Activated T-helper 1 cell treated with anti-CD3 and anti-CD28 coated beads, Interleukin-12 subunit alpha, Interleukin-12 subunit beta, Interleukin-2, Interleukin-4 antibody, amounts not matched to agents 30 ng/mL and 10 ng/mL and 1 ng/mL, durations not matched to agents 14 hours and 24 hours and 36 hours (primary cell): Measurements from ENCODE around the gene RPS19BP1. TPM values are rescaled to one million over a fixed set of nuclear protein-coding genes. Genes with fewer than 3 reads are reported as not detected.
"Not testable (repeated sequence)": the region's sequence is repeated elsewhere in the genome, so short reads cannot be mapped to it uniquely, and the experiment has no call there.

Experiments used
- DNase-seq: peaks from one replicate; pipeline ENCODE4 v3.0.0; 2021; ENCODE audit warnings: low spot score
- H3K27ac Mint-ChIP-seq: one replicate; pipeline ENCODE4 v1.8.0; 2021; ENCODE audit warnings: mild to moderate bottlenecking, mixed read lengths
- H3K27me3 Mint-ChIP-seq: one replicate; pipeline ENCODE4 v1.8.0; 2022; ENCODE audit warnings: mild to moderate bottlenecking, moderate library complexity, mixed read lengths; ENCODE audit not compliant: insufficient read depth
- H3K36me3 Mint-ChIP-seq: one replicate; pipeline ENCODE4 v1.8.0; 2021; ENCODE audit warnings: low read depth, mixed read lengths
- H3K4me1 Mint-ChIP-seq: one replicate; pipeline ENCODE4 v1.8.0; 2021; ENCODE audit warnings: low read depth, mixed read lengths
- H3K4me3 Mint-ChIP-seq: one replicate; pipeline ENCODE4 v1.8.0; 2021; ENCODE audit warnings: mild to moderate bottlenecking, moderate library complexity, mixed read lengths
- H3K9me3 Mint-ChIP-seq: one replicate; pipeline ENCODE4 v1.8.0; 2021; ENCODE audit warnings: mixed read lengths
- intact Hi-C: fragments of 100-400 bp; cut with micrococcal nuclease; formaldehyde crosslinking; loops from one replicate; pipeline ENCODE4 v1.15.1; 2024
- total RNA-seq: library from RNA; stranded (reverse); gene quantifications from 2 replicates; pipeline ENCODE4 v1.2.3, GENCODE V29; 2022

RPS19BP1 gene
- total RNA-seq, 1 donor from 2014 or later, result 101 TPM

GRCh38 chr22:39530116-39530515 is 2.4 kb downstream of the RPS19BP1 start:
- intact Hi-C loops, result loop anchor here (5.0 kb wide), 1 partner anchor 377 kb away; no protein-coding TSS in a partner anchor
- Mint-ChIP-seq H3K27ac (peak overlapping the region; percentile 80), H3K36me3 (peaks cover 46% of the 10 kb centered on the region), H3K4me1 (peaks cover 72% of the 10 kb centered on the region), H3K27me3 (no peaks in the 10 kb centered on the region), H3K4me3 (peak overlapping the region; percentile 96), H3K9me3 (no peaks in the 10 kb centered on the region)
- DNase-seq, result no peak

GRCh38 chr22:39529487-39529851 is 3.1 kb downstream of the RPS19BP1 start:
- H3K27ac Mint-ChIP-seq, result peak overlapping the region; percentile 80
- no peak for DNase-seq
- H3K27me3 Mint-ChIP-seq, result no peaks in the 10 kb centered on the region
- H3K4me3 Mint-ChIP-seq, result peak overlapping the region; percentile 96
- intact Hi-C loops, result loop anchor here (1.0 to 5.0 kb wide), 3 partner anchors 33 to 357 kb away; no protein-coding TSS in a partner anchor
- no peaks in the 10 kb centered on the region for H3K9me3 Mint-ChIP-seq
- H3K36me3 Mint-ChIP-seq, result peaks cover 52% of the 10 kb centered on the region
- peaks cover 77% of the 10 kb centered on the region for H3K4me1 Mint-ChIP-seq

- DNase-seq, result peak; percentile 87
- peak overlapping the region; percentile 96 for H3K4me3 Mint-ChIP-seq
- H3K27me3 Mint-ChIP-seq, result no peaks in the 10 kb centered on the region
- H3K36me3 Mint-ChIP-seq, result peaks cover 56% of the 10 kb centered on the region
- H3K4me1 Mint-ChIP-seq, result peaks cover 78% of the 10 kb centered on the region
- peak overlapping the region; percentile 80 for H3K27ac Mint-ChIP-seq
- no peaks in the 10 kb centered on the region for H3K9me3 Mint-ChIP-seq
- intact Hi-C loops, result loop anchor here (1.0 to 5.0 kb wide), 3 partner anchors 33 to 357 kb away; no protein-coding TSS in a partner anchor
Observed at GRCh38 chr22:39528681-39529486, 3.7 kb downstream of the RPS19BP1 start.

GRCh38 chr22:39528080-39528661 is 4.4 kb downstream of the RPS19BP1 start:
- H3K9me3 Mint-ChIP-seq, result no peaks in the 10 kb centered on the region
- peak overlapping the region; percentile 56 for H3K27ac Mint-ChIP-seq
- peak overlapping the region; percentile 96 for H3K4me3 Mint-ChIP-seq
- no peak for DNase-seq
- peaks cover 82% of the 10 kb centered on the region for H3K4me1 Mint-ChIP-seq
- H3K36me3 Mint-ChIP-seq, result peaks cover 60% of the 10 kb centered on the region
- H3K27me3 Mint-ChIP-seq, result no peaks in the 10 kb centered on the region
- intact Hi-C loops, result loop anchor here (5.0 kb wide), 1 partner anchor 356 kb away; no protein-coding TSS in a partner anchor

GRCh38 chr22:39527481-39527961 is 5.0 kb downstream of the RPS19BP1 start:
- H3K4me1 Mint-ChIP-seq, result peaks cover 88% of the 10 kb centered on the region
- H3K9me3 Mint-ChIP-seq, result no peaks in the 10 kb centered on the region
- peak overlapping the region; percentile 68 for H3K27ac Mint-ChIP-seq
- no peak for DNase-seq
- intact Hi-C loops, result loop anchor here (5.0 kb wide), 1 partner anchor 355 kb away; no protein-coding TSS in a partner anchor
- peak overlapping the region; percentile 62 for H3K4me3 Mint-ChIP-seq
- H3K27me3 Mint-ChIP-seq, result no peaks in the 10 kb centered on the region
- peaks cover 65% of the 10 kb centered on the region for H3K36me3 Mint-ChIP-seq

- H3K27me3 Mint-ChIP-seq, result no peaks in the 10 kb centered on the region
- peaks cover 92% of the 10 kb centered on the region for H3K4me1 Mint-ChIP-seq
- H3K4me3 Mint-ChIP-seq, result no peak overlapping the region
- DNase-seq, result no peak
- H3K27ac Mint-ChIP-seq, result peak overlapping the region; percentile 61
- H3K36me3 Mint-ChIP-seq, result peaks cover 67% of the 10 kb centered on the region
- no peaks in the 10 kb centered on the region for H3K9me3 Mint-ChIP-seq
- intact Hi-C loops, result loop anchor here (5.0 kb wide), 1 partner anchor 354 kb away; no protein-coding TSS in a partner anchor
Observed at GRCh38 chr22:39526736-39527171, 5.8 kb downstream of the RPS19BP1 start.

GRCh38 chr22:39525658-39525975 is 6.9 kb downstream of the RPS19BP1 start:
- H3K9me3 Mint-ChIP-seq, result no peaks in the 10 kb centered on the region
- peaks cover 67% of the 10 kb centered on the region for H3K36me3 Mint-ChIP-seq
- peaks cover 83% of the 10 kb centered on the region for H3K4me1 Mint-ChIP-seq
- H3K4me3 Mint-ChIP-seq, result peak overlapping the region; percentile 76
- intact Hi-C loops, result loop anchor here (5.0 kb wide), 1 partner anchor 353 kb away; no protein-coding TSS in a partner anchor
- no peak for DNase-seq
- H3K27me3 Mint-ChIP-seq, result no peaks in the 10 kb centered on the region
- peak overlapping the region; percentile 70 for H3K27ac Mint-ChIP-seq

GRCh38 chr22:39524753-39525657 is 7.5 kb downstream of the RPS19BP1 start:
- Mint-ChIP-seq H3K27me3 (peaks cover 2% of the 10 kb centered on the region), H3K4me3 (peak overlapping the region; percentile 76), H3K27ac (peak overlapping the region; percentile 87), H3K4me1 (peaks cover 80% of the 10 kb centered on the region), H3K36me3 (peaks cover 66% of the 10 kb centered on the region), H3K9me3 (no peaks in the 10 kb centered on the region)
- DNase-seq, result no peak
- intact Hi-C loops, result loop anchor here (5.0 kb wide), 2 partner anchors 353 to 1922 kb away; partner anchors contain the start of gene TOB2

- Mint-ChIP-seq H3K9me3 (no peaks in the 10 kb centered on the region), H3K4me1 (peaks cover 75% of the 10 kb centered on the region), H3K36me3 (peaks cover 61% of the 10 kb centered on the region), H3K27ac (peak overlapping the region; percentile 87), H3K27me3 (peaks cover 2% of the 10 kb centered on the region), H3K4me3 (peak overlapping the region; percentile 76)
- no peak for DNase-seq
- intact Hi-C loops, result loop anchor here (5.0 kb wide), 1 partner anchor 1923 kb away; the partner anchor contains the start of gene TOB2
Observed at GRCh38 chr22:39524089-39524752, 8.3 kb downstream of the RPS19BP1 start.

GRCh38 chr22:39522567-39523300 is 9.8 kb downstream of the RPS19BP1 start:
- intact Hi-C loops, result loop anchor here (5.0 kb wide), 1 partner anchor 1925 kb away; the partner anchor contains the start of gene TOB2
- Mint-ChIP-seq H3K4me3 (peak overlapping the region; percentile 97), H3K36me3 (peaks cover 60% of the 10 kb centered on the region), H3K27ac (peak overlapping the region; percentile 100), H3K9me3 (no peaks in the 10 kb centered on the region), H3K4me1 (peaks cover 71% of the 10 kb centered on the region), H3K27me3 (peaks cover 2% of the 10 kb centered on the region)
- no peak for DNase-seq

- H3K9me3 Mint-ChIP-seq, H3K27me3 Mint-ChIP-seq, DNase-seq: not testable (repeated sequence)
- H3K4me1 Mint-ChIP-seq, result peaks cover 65% of the 10 kb centered on the region
- intact Hi-C loops, result loop anchor here (5.0 kb wide), 1 partner anchor 1925 kb away; the partner anchor contains the start of gene TOB2
- H3K36me3 Mint-ChIP-seq, result peaks cover 56% of the 10 kb centered on the region
- H3K27ac Mint-ChIP-seq, result peak overlapping the region; percentile 100
- H3K4me3 Mint-ChIP-seq, result peak overlapping the region; percentile 97
Observed at GRCh38 chr22:39522091-39522490, 10.5 kb downstream of the RPS19BP1 start.
